GM21390 (cell line): Measurements from ENCODE around the gene SPARC.
A peak's percentile ranks its signal among the peaks of the same experiment; 100 is the strongest.

ENCODE experiments used
- ATAC-seq: cut with Tn5 transposase; IDR thresholded peaks from one replicate; pipeline ENCODE4 v1.9.1; 2021; ENCODE audit not compliant: unreplicated experiment

The SPARC gene

DNA sequence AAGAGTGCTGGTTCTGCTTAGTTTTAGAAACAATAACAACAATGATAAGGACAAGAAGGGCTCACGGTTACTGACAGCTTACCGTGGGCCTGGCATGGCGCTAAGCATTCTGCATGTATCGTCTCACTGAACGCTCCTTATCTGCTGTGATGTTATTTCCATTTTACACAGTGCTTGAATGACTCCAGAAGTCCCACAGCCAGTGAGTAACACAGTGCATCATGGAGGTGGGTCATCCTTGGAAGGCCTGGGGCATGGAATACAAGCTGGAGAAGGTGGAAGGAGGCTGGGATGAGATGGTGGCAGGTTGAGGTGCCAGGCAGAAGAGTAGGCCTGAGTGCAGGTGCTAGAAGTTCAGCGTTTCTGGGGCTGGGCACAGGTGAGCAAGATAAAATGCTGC lies 59.1 kb downstream of the SPARC start:
- ATAC-seq, result no peak

DNA sequence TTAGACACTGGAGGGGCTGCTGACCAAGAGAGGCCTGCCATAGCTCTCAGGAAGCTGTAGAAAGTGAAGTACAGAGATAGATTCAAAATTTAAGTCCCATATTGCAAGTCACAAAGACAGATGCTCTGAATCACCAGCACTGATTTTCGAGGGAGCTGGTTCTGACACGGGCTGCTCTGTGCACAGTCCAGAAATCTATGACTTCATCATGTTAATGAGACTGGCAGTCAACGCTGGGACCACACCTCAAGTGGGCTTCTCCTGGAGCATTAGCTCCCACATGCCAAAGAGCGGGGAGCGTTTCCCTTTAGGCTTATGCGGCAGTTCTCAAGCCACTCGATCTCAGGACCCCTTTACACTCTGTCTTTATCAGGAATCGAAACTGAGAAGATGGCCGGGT lies 61.4 kb downstream of the SPARC start:
- no peak for ATAC-seq

DNA sequence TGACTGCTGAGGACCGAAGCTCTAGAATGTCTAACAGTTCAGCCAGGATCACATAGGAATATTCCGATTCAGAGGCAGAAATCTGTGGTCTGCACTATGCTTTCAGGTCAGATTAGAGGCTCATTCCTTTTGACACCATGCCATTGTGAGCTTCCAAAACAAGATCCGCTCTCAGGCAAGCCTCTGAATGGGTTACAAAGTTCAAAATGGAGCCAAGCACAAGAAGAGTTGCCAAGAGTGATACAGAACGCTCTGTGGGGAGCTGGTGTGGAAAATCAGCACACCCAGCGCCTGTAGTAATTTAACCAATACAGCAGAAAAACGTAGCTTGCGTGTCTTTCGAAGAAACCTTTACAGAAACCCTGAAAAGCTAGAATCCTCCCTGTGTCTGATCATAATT lies 62.2 kb downstream of the SPARC start:
- ATAC-seq, result no peak

DNA sequence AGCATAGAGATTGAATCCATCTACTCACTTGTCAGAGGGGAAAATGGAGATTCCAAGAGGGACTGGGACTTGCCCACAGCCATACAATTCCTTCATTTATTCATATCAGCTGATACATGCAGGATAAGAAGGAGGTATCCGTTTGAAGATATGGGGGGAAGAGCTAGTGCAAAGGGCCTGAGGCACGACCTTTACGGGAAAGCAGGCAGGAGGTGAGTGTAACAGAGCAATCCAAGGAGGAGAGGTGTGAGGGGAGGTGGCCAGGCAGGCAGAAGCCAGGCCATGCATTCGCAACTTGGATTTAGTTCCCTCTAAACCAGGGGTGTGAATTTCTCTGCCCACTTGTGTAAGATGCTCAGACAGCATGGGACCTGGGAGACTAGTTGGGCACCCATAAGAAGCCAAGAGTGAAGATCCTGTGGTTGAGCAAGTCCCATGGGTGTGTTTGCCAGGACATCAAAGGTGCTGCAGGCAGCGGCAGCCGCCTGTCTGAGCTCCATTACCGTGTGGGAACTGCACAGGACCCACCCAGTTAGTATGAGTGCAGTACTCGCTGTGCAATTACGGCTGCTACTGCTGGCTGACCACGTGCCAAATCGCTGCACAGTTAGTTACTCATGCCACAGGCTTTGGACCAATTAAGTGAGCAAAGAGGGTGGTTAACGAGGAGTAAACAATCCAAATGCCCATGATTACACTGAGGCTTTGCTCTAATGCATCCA lies 64.2 kb downstream of the SPARC start:
- ATAC-seq, result no peak

DNA sequence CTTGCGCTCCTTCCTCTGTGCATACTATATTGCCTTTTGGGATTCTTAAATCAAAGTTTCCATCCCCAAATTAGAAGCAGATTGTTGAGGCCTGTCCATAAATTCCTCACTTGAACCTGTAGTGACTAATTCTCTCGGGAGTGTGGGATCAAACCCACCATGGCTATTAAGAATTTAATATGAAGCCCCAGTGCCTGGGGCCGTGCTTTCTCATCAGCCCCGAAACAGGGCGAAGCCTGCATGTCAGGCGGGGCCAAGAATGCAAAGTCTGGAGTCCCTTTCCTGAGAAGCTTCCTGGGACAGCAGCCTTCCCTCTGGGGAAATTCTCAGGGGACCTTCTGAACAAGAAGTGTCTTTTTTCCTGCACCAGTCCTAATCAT lies 66.3 kb downstream of the SPARC start:
- ATAC-seq, result no peak

DNA sequence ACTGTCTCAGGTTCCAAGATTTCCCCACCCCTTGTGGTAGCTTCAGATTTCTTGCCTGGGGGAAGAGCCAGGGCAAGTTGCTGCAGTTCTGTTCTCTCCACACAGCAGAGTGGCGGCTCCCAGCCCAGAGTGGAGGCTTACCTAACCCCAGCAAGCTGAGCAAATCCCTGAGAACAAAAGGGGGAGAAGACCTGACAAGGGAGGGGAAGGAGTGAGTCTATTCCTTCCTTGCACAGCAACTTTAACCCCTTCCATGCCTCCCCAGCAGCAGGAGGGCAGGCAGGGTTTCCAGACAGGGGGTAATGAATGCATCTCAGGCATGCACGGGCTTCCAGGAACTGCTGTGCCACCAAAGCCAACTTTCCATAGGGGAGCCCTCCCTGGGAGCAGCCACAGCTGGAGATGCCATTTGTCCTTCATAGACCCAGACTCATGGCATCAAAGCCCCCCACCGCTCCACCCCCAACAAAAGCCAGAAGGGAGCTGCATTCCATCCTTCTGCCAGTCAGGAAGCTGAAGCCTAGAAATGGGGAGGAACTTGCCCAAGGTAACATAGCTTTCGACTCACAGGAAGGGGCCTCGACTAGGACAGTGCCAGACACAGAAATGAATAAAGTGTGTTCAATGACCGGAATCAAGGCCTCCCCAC lies 66.8 kb downstream of the SPARC start:
- no peak for ATAC-seq

DNA sequence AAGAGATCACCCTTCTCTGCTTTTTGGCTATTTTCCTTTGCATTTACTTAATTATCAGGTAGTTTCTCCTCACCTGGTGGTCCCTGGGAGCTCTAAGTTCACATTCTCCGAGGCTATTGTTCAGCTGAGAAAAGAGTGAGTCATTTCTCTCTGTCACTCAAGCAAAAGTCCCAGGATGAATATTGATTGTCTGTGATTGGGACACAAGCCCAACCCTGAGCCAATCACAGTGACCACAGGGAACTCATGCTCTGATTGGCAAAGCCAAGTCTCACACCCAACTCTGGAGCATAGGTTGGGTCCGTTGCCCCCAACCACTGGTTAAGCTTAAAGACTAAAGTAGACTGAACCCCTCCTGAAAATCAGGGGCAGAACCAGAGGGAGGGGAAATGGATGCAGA lies 67.8 kb downstream of the SPARC start:
- no peak for ATAC-seq

DNA sequence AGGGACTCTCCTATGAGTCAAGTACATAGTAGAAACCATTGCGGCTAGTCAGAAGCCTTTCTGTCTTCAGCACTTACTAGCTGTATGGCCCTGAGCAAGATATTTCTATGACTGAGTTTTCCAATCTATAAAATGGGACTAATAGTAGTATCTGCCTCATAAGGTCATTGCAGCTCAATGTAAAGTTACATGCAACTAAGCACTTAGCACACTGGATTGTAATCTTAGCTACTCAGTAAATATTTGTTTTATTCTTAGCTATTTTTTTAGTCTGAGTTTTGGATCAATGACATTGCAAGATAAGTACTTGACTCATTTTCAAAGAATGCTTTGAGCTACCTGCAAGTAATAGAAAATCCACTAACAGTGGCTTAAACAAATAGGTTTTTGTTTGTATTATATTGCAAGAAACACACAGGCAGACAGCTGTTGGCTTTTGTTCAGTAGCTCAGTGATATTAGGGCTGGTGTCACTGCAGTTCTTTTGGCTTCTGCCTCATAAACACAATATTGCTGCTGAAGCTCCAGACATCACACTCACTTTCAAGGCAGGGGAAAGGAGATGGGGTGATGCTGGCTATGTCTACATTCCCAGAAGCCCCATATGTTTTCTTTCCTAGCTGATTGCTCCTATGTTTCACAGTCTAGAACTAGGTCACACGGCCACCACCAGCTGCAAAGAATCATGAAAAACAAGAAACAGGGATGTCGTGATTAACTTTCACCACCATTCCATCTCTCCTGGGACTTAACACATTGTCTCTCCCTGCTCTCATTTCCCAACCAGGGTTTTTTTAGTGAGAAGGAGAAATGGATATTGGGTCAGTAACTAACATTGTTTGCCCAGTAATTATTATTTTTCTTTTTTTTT lies 68.6 kb downstream of the SPARC start:
- ATAC-seq, result no peak

DNA sequence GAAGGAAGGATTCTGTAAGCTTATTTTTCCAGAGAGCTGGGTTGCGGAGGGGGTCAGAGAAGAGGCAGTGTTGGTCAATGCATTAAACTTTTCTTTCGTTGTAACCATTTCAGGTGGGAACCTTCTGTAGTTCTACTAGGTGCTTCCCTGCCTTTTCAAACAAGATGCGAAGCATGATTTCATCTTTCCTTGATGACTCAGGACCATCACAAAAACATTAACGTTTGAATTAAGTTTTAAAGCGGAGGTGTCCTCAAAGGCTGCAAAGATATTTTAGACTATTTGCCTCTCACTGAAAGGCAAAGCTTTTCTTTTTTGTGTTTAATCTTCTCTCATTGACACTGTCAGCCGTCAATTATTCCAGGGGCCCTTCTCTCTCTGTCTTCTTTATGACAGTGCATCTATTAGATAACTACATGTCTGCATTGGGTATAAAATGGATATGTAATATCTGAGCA lies 69.3 kb downstream of the SPARC start:
- ATAC-seq, result no peak

DNA sequence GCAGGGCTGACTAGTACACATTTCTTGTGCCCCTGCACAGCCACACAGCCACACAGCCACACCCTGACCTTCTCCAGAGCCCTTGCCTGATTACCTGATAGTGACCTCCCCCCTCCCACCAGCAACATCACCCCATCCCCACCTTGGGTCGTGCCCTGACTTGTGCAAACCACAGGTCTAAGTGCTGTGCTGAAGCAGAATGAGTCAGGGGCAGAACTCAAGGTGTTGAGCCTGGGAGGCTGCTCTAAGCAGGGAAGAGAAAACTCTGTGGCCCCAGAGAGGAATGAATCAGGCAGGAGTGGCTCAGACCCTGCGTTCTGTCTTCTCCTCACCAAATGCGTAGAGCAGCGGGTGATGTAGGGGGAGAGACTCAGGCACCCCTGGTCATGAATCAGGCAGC lies 71.3 kb downstream of the SPARC start:
- no peak for ATAC-seq

DNA sequence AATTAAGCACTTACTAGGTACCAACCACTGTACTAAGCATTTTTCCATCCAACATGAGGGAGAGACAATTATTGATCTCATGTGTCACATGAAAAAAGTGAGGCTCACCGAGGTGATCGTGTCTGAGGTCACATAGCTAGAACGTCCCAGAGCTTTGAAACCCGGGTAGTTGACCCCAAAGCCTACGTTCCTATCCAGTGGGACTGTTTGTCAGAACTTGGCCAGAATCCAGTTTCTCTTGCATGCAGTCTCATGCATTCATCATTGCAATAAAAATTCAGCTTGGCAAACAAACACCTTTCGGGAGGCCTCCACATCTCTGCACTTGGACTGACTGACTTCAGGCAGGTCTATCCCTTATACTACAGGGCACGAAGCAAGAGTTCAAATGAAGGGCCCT lies 72.2 kb downstream of the SPARC start:
- ATAC-seq, result no peak

DNA sequence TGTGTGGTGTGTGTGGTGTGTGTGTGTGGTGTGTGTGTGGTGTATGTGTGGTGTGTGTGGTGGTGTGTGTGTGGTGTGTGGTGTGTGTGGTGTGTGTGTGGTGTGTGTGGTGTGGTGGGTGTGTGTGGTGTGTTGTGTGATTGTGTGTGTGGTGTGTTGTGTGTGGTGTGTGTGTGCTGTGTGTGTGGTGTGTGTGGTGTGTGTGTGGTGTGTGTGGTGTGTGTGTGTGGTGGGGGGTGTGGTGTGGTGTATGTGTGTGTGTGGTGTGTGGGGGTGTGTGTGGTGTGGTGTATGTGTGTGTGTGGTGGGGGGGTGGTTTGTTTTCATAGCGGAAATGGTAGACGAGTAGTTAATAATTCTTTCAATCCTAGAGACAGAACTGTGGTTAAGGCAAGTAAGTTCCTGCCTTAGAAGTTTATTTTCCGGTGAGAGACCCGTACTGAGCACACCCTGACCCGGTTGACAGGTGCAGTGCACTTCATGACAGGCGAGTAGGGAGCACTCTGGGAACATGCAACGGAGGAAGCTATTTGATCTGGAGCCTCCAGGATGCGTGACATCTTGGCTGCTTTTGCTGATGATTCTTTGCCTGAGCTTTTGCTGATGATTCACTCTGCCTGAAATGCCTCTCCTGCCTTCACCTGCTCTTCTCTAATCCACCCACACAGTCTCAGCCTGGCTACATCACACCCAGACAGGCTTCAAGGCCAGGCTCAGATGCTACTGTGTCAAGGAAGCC lies 73.9 kb downstream of the SPARC start:
- ATAC-seq, result peak; percentile 62

DNA sequence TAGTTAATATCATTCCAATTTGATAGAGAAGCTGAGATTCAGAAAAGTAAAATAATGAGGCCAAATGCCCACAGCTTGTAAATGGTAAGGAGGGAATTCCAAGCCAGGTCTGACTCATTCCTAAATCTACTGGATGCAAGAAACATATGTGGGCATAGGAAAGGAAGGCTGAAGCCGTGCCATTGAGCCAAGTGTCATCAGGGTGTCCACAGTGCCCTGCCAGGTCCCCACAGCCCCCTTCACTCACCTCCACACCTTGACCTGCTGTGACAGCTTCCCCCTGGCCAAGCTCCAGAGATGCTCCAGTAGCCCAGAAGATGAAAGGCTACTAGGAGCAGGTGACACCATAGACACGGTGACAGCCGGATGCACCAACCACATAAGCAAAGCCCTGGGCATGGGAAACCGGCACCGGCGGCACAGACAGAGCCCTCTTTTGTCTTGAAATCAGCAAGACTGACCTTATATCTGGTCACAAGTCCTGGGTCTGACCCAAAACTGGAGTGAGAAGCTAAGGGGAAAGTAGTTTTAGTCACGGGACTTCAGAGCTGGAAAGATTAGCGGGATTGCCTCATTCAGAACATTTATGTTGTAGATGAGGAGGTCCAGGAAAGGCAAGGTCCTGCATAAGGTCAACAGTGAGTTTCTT lies 75.5 kb downstream of the SPARC start:
- ATAC-seq, result no peak
